SK-N-MC (cell line): ENCODE data around the gene IQCM.

Source experiments
- EZH2 ChIP-seq: fragments of 200-600 bp; sonication (generic); IDR thresholded peaks from one replicate; pipeline ENCODE4 v1.6.1; 2017; ENCODE audit warnings: antibody characterized with exemption
- POLR2AphosphoS5 ChIP-seq: IDR thresholded peaks from 2 replicates; pipeline ENCODE4 v1.6.1; 2012; ENCODE audit warnings: mild to moderate bottlenecking, low read depth, low read length, borderline replicate concordance

- TF ChIP-seq POLR2AphosphoS5 = no peak
- TF ChIP-seq EZH2 = no peak
Measured at GRCh38 chr4:149713031-149713430, 102.6 kb downstream of the IQCM start.
